NCI-H2227 (cell line): Measurements from ENCODE around the gene AKAP12.

Source experiments
- DNase-seq: peaks from one replicate; lab custom pipeline; 2025; ENCODE audit not compliant: unreplicated experiment; lab: John Stamatoyannopoulos, UW

AKAP12 gene

GRCh38 chr6:151276112-151276740, 36.5 kb downstream of the AKAP12 start:
- DNase-seq: no peak

GRCh38 chr6:151279891-151280290, 40.1 kb downstream of the AKAP12 start:
- DNase-seq: no peak

GRCh38 chr6:151280859-151281258, 41.1 kb downstream of the AKAP12 start:
- no peak for DNase-seq

- DNase-seq: no peak
Measured at GRCh38 chr6:151284012-151284411, 44.2 kb downstream of the AKAP12 start.

GRCh38 chr6:151284548-151285017, 44.8 kb downstream of the AKAP12 start:
- DNase-seq: no peak

- no peak for DNase-seq
Measured at GRCh38 chr6:151285122-151285521, 45.4 kb downstream of the AKAP12 start.

- DNase-seq: no peak
Measured at GRCh38 chr6:151286214-151286613, 46.4 kb downstream of the AKAP12 start.

- peak; percentile 62 for DNase-seq
Measured at GRCh38 chr6:151288712-151289398, 49.1 kb downstream of the AKAP12 start.

- DNase-seq: no peak
Measured at GRCh38 chr6:151289399-151290007, 49.7 kb downstream of the AKAP12 start.

- no peak for DNase-seq
Measured at GRCh38 chr6:151290877-151291721, 51.3 kb downstream of the AKAP12 start.

- DNase-seq: no peak
Measured at GRCh38 chr6:151291722-151292059, 51.9 kb downstream of the AKAP12 start.

GRCh38 chr6:151292974-151293687, 53.4 kb downstream of the AKAP12 start:
- DNase-seq: no peak

GRCh38 chr6:151293688-151294016, 53.9 kb downstream of the AKAP12 start:
- DNase-seq: no peak

GRCh38 chr6:151294561-151295101, 54.9 kb downstream of the AKAP12 start:
- no peak for DNase-seq

GRCh38 chr6:151297886-151298285, 58.1 kb downstream of the AKAP12 start:
- no peak for DNase-seq

GRCh38 chr6:151299011-151299410, 59.2 kb downstream of the AKAP12 start:
- no peak for DNase-seq

GRCh38 chr6:151300267-151300991, 60.7 kb downstream of the AKAP12 start:
- no peak for DNase-seq

- no peak for DNase-seq
Measured at GRCh38 chr6:151301547-151301946, 61.8 kb downstream of the AKAP12 start.

GRCh38 chr6:151303231-151303630, 63.5 kb downstream of the AKAP12 start:
- DNase-seq: no peak

GRCh38 chr6:151306269-151306783, 66.6 kb downstream of the AKAP12 start:
- no peak for DNase-seq
